Activated naive CD8-positive, alpha-beta T cell treated with anti-CD3 and anti-CD28 coated beads, Interleukin-2, amount 50 U/mL, for 24 hours (primary cell): ENCODE data around the gene TTC34.
A peak's percentile ranks its signal among the peaks of the same experiment; 100 is the strongest.

Experiments
- ATAC-seq: fragments of 150-1000 bp; cut with Tn5 transposase; one replicate; pipeline ENCODE4 v1.10.0; 2021
- DNase-seq: peaks from one replicate; pipeline ENCODE4 v3.0.0; 2021
- H3K27ac Mint-ChIP-seq: one replicate; pipeline ENCODE4 v1.8.0; 2021; ENCODE audit warnings: mild to moderate bottlenecking, mixed read lengths
- H3K27me3 Mint-ChIP-seq: one replicate; pipeline ENCODE4 v1.8.0; 2021; ENCODE audit warnings: mixed read lengths
- H3K36me3 Mint-ChIP-seq: one replicate; pipeline ENCODE4 v1.8.0; 2021; ENCODE audit warnings: low read depth, mixed read lengths
- H3K4me1 Mint-ChIP-seq: one replicate; pipeline ENCODE4 v1.8.0; 2021; ENCODE audit warnings: mixed read lengths
- H3K4me3 Mint-ChIP-seq: one replicate; pipeline ENCODE4 v1.8.0; 2021; ENCODE audit warnings: mild to moderate bottlenecking, moderate library complexity, mixed read lengths
- H3K9me3 Mint-ChIP-seq: one replicate; pipeline ENCODE4 v1.8.0; 2021; ENCODE audit warnings: mixed read lengths

The TTC34 gene

DNA sequence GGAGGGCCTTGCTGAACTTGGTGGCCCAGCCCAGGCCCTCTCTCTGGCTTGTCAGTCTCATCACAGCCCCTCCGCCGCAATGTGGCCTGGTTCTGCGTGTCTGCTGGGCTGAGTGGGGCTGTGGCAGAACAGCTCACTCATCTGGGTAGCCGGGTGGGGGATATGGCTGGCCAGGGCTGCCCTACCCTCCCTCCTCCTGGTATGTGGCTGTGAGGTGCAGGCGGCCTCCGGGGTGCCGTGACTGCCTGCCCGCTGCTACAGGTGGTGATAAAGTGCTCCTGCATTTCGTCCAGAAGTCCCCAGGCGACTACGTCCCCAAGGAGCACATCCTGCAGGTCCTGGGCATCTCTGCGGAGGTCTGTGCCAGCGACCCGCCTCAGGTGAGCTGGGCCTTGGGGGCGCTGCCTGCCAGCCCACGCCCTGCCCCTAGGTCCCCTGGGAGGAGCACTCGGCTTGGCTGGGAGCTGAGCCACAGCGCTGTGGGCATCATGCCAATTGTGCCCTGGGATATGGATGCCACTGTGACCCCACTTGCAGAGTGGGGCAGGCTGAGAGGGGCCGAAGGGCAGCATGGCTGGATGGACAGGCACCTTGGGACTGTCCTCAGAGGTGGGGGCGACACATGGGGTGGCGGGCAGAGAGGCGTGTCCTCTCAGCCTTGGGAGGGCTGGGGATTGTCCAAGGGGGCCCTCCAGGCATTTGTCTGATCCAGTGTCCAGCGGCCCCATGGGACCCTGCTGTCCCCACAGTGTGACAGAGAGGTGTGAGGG is 212.6 kb downstream of the TTC34 start:
- Mint-ChIP-seq H3K9me3 (no peaks in the 10 kb centered on the region), H3K27me3 (no peaks in the 10 kb centered on the region), H3K4me1 (peaks cover 18% of the 10 kb centered on the region), H3K36me3 (no peaks in the 10 kb centered on the region), H3K27ac (no peak overlapping the region), H3K4me3 (no peak overlapping the region)
- ATAC-seq (no peak), DNase-seq (no peak)

DNA sequence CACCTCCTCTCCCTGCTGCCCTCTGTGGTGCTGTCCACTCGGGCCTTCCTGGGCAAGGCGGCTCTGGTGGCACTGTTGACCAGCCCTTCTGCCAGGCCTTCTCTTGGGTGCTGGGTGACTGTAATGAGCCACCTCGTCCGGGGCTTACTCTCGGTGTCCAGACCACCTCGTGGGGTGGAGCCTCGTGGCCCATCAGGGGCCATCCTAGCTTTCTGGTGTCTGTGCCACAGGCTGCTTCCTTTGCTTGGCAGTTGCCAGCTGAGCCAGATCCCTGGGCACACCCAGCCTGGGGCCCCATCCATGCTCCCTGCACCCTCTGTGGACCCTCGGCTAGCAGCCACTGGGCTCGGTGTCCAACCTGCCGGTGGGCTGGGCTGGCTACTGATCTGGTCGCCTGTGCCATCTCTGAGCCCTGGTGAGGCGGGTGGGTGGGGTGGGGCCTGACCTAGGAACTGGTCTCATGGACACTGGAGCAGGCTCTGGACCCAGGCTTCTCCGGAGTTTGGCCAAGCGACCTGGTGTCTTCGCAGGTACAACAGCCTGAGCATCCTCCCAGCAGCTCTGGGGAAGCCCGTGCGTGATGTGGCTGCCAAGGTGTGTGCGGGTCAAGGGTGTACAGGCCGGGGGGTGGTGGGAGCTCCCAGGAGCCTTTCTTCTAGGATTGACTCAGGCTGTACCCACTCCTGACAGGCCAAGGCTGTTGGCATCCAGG is 213.5 kb downstream of the TTC34 start:
- no peak overlapping the region for H3K27ac Mint-ChIP-seq
- no peak for ATAC-seq
- DNase-seq: no peak
- no peaks in the 10 kb centered on the region for H3K27me3 Mint-ChIP-seq
- no peaks in the 10 kb centered on the region for H3K9me3 Mint-ChIP-seq
- no peaks in the 10 kb centered on the region for H3K36me3 Mint-ChIP-seq
- H3K4me3 Mint-ChIP-seq: peak overlapping the region; percentile 77
- H3K4me1 Mint-ChIP-seq: peaks cover 26% of the 10 kb centered on the region

DNA sequence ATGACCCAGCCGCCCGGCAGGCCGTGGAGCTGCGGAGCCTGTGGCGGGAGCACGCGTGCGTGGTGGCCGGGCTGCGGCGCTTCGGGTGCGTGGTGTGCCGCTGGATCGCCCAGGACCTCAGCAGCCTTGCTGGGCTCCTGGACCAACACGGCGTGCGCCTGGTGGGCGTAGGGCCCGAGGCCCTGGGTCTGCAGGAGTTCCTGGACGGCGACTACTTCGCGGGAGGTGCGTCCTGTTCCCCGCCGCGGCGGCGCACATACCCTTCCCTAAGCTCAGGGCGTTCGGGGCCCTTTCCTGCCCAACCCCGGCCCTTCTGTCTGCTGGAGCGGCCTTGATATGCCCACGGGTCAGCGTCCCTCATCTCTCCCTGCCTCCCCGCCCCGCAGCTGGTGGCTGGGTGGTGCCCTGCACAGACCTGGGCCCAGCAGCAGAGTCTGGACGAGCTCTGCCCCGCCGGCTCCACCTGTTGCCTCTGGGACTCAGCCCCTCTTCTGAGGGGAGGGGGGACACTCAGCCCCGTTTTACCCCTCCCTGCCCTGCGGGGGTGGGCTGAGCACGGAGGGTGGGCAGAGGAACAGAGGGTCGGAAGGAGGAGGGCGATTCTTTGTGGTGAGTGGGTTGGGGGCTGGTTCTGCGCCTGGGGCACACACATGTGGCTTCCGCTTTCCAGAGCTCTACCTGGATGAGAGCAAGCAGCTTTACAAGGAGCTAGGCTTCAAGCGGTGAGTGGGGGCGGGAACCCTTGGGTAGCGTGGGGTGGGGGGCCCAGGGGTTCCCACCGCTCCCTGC is 214.2 kb downstream of the TTC34 start:
- H3K9me3 Mint-ChIP-seq: no peaks in the 10 kb centered on the region
- H3K4me1 Mint-ChIP-seq: peaks cover 31% of the 10 kb centered on the region
- H3K36me3 Mint-ChIP-seq: no peaks in the 10 kb centered on the region
- H3K4me3 Mint-ChIP-seq: peak overlapping the region; percentile 77
- ATAC-seq (no peak), DNase-seq (no peak)
- H3K27me3 Mint-ChIP-seq: no peaks in the 10 kb centered on the region
- no peak overlapping the region for H3K27ac Mint-ChIP-seq

DNA sequence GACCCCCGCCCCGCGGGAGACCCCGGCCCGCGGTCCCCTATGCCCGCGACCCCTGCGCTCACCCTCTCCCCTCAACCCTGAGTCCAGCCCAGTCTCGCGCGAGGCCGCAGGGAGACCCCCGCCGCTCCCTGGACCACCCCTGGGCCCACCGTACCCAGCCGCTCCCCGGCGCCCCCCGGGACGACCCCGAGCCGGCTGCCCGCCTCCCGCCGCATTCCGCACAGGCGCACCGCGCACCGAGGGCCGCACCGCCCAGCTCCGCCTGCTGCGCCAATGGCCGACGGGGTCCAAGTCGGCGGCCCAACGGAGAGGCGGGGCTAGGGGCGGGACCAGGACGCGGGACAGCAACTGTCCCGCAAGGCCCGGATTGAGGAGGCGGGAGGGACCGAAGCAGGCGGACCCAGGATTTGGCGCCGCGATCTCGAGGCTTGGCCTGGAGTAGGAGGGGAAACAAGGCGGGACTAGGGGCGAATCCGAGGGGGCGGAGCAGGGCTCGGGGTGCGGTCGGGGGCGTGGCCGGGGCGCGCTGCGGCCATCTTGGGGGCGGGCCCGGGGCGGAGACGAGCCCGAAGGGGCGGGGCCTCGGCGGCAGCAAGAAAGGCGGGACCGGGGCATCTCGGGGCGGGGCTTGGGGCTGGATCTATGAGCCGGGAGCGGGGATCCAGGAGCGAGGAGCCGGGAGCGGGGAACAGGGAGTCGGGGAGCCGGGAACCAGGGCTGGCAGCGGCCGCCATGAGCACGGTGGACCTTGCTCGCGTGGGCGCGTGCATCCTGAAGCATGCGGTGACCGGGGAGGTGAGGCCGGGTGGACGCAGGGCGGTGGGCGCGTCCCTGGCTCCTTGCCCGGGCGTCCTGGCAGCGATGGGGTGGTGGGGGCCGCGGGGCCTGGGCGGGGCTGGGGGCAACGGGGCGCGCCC is 215.1 kb downstream of the TTC34 start, which contains the start of gene PRXL2B:
Gene PRXL2B, plus strand, starts transcription at position 624 of the 917 bp plus-strand sequence. Its CDS starts 109 bp downstream, at position 733.
- DNase-seq (peak; percentile 99), ATAC-seq (peak; percentile 80)
- Mint-ChIP-seq H3K27me3 (no peaks in the 10 kb centered on the region), H3K4me1 (peaks cover 40% of the 10 kb centered on the region), H3K4me3 (peak within 1 kb of the TSS; percentile 82), H3K9me3 (no peaks in the 10 kb centered on the region), H3K27ac (peak within 1 kb of the TSS; percentile 80), H3K36me3 (no peaks in the 10 kb centered on the region)
